ENCODE data around the gene SEZ6.

DNA sequence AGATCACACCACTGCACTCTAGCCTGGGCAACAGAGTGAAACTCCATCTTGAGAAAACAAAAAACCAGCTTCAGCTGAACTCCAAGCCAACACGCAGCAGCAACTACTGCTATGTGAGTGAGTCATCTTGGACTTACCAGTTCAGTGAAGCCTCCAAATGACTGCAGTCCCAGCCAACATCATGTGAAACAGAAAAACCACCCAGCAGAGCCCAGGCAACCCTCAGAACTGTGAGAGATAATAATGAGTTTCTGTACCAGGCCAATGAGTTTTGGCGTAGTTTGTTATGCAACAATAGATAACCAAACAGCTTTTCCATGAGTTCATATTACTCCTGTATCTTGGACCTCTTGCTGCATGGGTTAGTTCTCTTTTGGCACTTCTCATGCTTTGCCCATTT is 77.8 kb downstream of the SEZ6 start:
- TF ChIP-seq ESRRA (IDR thresholded peaks at IDR 0.05; ENCODE audit: borderline replicate concordance, low read length) (no peak), TP53 (CRISPR knock-in tag; IDR thresholded peaks at IDR 0.05) (no peak), CTCF (IDR thresholded peaks at IDR 0.05) (no peak)
